Activated CD8-positive, alpha-beta T cell treated with anti-CD3 and anti-CD28 coated beads for 36 hours (primary cell): Measurements from ENCODE around the gene ZNF182. TPM values are rescaled to one million over a fixed set of nuclear protein-coding genes. Genes with fewer than 3 reads are reported as not detected.
"Not testable (repeated sequence)": the region's sequence is repeated elsewhere in the genome, so short reads cannot be mapped to it uniquely, and the experiment has no call there.

Experiments used
- ATAC-seq: fragments of 200-7000 bp; cut with Tn5 transposase; one replicate; pipeline ENCODE4 v1.10.0; 2021; ENCODE audit warnings: mild to moderate bottlenecking, moderate library complexity
- CTCF ChIA-PET: fragments of 350-600 bp; sonication (Branson Sonifier 250); formaldehyde crosslinking; loops from one replicate; lab custom pipeline; 2021; ENCODE audit warnings: antibody characterized with exemption; lab: Charles Lee
- POLR2A ChIA-PET: fragments of 350-600 bp; sonication (Branson Sonifier 250); formaldehyde crosslinking; loops from one replicate; lab custom pipeline; 2021; ENCODE audit warnings: antibody characterized with exemption; lab: Charles Lee
- DNase-seq: peaks from one replicate; pipeline ENCODE4 v3.0.0-alpha.2; 2020
- H3K27ac Mint-ChIP-seq: one replicate; pipeline ENCODE4 v1.8.0; 2021; ENCODE audit warnings: mild to moderate bottlenecking, mixed read lengths
- H3K27me3 Mint-ChIP-seq: one replicate; pipeline ENCODE4 v1.8.0; 2021; ENCODE audit warnings: mixed read lengths
- H3K36me3 Mint-ChIP-seq: one replicate; pipeline ENCODE4 v1.8.0; 2021; ENCODE audit warnings: low read depth, mixed read lengths
- H3K4me1 Mint-ChIP-seq: one replicate; pipeline ENCODE4 v1.8.0; 2021; ENCODE audit warnings: low read depth, mixed read lengths
- H3K4me3 Mint-ChIP-seq: one replicate; pipeline ENCODE4 v1.8.0; 2021; ENCODE audit warnings: mild to moderate bottlenecking, moderate library complexity, mixed read lengths
- H3K9me3 Mint-ChIP-seq: one replicate; pipeline ENCODE4 v1.8.0; 2021; ENCODE audit warnings: mixed read lengths
- intact Hi-C: fragments of 100-400 bp; cut with micrococcal nuclease; formaldehyde crosslinking; loops from one replicate; pipeline ENCODE4 v1.10.0; 2022
- total RNA-seq, 2 experiments: library from RNA; stranded (reverse); gene quantifications; one replicate each; pipeline ENCODE4 v1.2.3, GENCODE V29; 2021
- TF ChIP-seq, protein P1 (sequence below): fragments of 200-600 bp; IDR thresholded peaks from one replicate; pipeline ENCODE4 v1.8.0; 2022; ENCODE audit warnings: antibody characterized with exemption, mild to moderate bottlenecking

The ZNF182 gene
- total RNA-seq, 2 experiments from 2014 or later, result 7.9 to 8.3 TPM

- CTCF ChIA-PET, result no interaction called here
- Mint-ChIP-seq H3K36me3 (peaks cover 70% of the 10 kb centered on the region), H3K27ac (peak overlapping the region; percentile 85), H3K9me3 (peaks cover 2% of the 10 kb centered on the region), H3K27me3 (no peaks in the 10 kb centered on the region), H3K4me3 (no peak overlapping the region), H3K4me1 (peaks cover 41% of the 10 kb centered on the region)
- intact Hi-C loops, result no loop called here
- POLR2A ChIA-PET, result no interaction called here
- TF ChIP-seq, protein P1, sequence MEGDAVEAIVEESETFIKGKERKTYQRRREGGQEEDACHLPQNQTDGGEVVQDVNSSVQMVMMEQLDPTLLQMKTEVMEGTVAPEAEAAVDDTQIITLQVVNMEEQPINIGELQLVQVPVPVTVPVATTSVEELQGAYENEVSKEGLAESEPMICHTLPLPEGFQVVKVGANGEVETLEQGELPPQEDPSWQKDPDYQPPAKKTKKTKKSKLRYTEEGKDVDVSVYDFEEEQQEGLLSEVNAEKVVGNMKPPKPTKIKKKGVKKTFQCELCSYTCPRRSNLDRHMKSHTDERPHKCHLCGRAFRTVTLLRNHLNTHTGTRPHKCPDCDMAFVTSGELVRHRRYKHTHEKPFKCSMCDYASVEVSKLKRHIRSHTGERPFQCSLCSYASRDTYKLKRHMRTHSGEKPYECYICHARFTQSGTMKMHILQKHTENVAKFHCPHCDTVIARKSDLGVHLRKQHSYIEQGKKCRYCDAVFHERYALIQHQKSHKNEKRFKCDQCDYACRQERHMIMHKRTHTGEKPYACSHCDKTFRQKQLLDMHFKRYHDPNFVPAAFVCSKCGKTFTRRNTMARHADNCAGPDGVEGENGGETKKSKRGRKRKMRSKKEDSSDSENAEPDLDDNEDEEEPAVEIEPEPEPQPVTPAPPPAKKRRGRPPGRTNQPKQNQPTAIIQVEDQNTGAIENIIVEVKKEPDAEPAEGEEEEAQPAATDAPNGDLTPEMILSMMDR, result no peak
- no peak for DNase-seq
- no peak for ATAC-seq
Measured at GRCh38 chrX:47992095-47992380, 11.8 kb downstream of the ZNF182 start.

DNA sequence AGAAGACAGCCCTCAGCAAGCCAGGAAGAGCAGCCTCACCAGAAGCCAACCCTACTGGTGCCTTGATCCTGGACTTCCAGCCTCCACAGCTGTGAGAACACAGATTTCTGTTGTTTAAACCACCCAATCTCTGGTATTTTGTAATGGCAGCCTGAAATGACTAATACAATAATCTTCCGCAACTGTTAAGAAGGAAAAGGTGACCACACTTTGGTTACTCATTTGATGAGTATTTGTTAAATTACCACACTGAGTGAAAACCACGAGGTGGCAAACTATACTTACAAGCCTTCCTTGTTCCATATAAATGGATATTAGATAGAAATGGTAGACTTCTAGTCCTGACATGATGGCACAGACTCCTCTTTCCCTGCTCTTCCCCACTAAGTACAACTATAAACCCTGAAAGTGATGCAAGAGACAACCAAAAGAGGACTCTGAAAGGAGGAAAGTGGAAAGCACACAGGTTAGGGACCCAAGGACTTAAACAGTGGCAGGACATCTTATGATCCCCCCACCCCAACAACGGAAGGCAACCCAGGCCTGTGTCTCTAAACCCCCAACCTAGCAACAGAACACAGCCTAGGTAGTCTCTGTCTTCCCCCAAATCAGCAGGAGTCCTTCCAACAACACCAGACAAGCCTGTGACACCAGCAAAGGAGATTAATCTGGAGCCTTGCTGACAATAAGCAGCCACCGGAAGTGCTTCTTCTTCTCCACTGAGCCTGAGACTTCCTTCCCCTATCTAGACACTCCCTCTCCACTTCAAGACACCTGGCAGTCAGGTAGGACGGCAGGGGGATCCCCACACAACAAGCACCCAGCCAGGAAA is 12.3 kb downstream of the ZNF182 start:
- TF ChIP-seq, protein P1, result no peak
- DNase-seq, result peak; percentile 4
- H3K27me3 Mint-ChIP-seq, result no peaks in the 10 kb centered on the region
- ChIA-PET POLR2A (no interaction called here), CTCF (no interaction called here)
- H3K27ac Mint-ChIP-seq, result peak overlapping the region; percentile 85
- peaks cover 41% of the 10 kb centered on the region for H3K4me1 Mint-ChIP-seq
- peak; percentile 71 for ATAC-seq
- H3K4me3 Mint-ChIP-seq, result no peak overlapping the region
- intact Hi-C loops, result no loop called here
- H3K9me3 Mint-ChIP-seq, result peaks cover 3% of the 10 kb centered on the region
- peaks cover 73% of the 10 kb centered on the region for H3K36me3 Mint-ChIP-seq

- CTCF ChIA-PET, result no interaction called here
- peaks cover 54% of the 10 kb centered on the region for H3K9me3 Mint-ChIP-seq
- DNase-seq, result no peak
Measured at GRCh38 chrX:47976254-47977151, 27.3 kb downstream of the ZNF182 start.

DNA sequence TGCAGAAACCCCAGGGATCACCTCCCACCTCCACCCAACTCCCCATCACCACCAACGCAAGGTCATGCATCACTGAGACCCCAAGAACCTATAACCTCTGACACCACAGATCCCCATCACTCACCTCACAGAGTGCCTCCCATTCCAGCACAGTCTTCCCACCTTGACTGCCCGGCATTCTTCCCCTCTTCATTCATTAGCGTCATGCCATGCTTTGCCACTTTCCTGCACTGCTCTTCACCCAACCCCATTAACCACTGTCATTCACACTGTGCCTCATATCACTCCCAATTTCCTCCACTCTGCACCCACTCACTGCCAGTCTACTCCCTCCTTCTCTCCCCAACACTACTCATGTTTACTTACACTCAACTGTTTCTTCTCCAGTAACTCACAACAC is 30.6 kb downstream of the ZNF182 start:
- DNase-seq (no peak), ATAC-seq (no peak)
- Mint-ChIP-seq H3K36me3 (peaks cover 50% of the 10 kb centered on the region), H3K9me3 (peaks cover 43% of the 10 kb centered on the region), H3K4me1 (no peaks in the 10 kb centered on the region), H3K27ac (no peak overlapping the region), H3K4me3 (no peak overlapping the region), H3K27me3 (no peaks in the 10 kb centered on the region)
- TF ChIP-seq, protein P1, result no peak
- POLR2A ChIA-PET, result no interaction called here
- CTCF ChIA-PET, result no interaction called here
- intact Hi-C loops, result no loop called here

More at GRCh38 chrX:47976254-47977151, 27.3 kb downstream of the ZNF182 start:
- Mint-ChIP-seq H3K27ac (no peak overlapping the region), H3K27me3 (no peaks in the 10 kb centered on the region), H3K36me3 (peaks cover 74% of the 10 kb centered on the region), H3K4me3 (no peak overlapping the region), H3K4me1 (no peaks in the 10 kb centered on the region)
- intact Hi-C loops, result no loop called here
- TF ChIP-seq, protein P1, result no peak
- ATAC-seq, result no peak
- POLR2A ChIA-PET, result no interaction called here

GRCh38 chrX:47965526-47965925 is 38.3 kb downstream of the ZNF182 start:
- CTCF ChIA-PET, H3K4me3 Mint-ChIP-seq, intact Hi-C loops, H3K36me3 Mint-ChIP-seq, POLR2A ChIA-PET, H3K27me3 Mint-ChIP-seq, H3K9me3 Mint-ChIP-seq, H3K4me1 Mint-ChIP-seq, H3K27ac Mint-ChIP-seq, ATAC-seq, DNase-seq: not testable (repeated sequence)

DNA sequence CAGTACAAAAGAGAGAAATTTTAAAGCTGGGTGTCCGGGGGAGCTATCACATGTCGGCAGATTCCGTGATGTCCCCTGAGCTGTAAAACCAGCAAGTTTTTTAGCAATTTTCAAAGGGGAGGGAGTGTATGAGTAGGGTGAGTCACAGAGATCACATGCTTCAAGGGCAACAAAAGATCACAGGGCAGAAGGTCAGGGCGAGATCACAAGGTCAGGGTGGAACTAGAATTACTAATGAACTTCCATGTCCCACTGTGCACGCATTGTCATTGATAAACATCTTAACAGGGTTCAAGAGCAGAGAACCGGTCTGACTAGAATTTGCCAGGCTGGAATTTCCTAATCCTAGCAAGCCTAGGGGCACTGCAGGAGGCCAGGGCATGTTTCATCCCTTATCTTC is 42.0 kb downstream of the ZNF182 start:
- DNase-seq, intact Hi-C loops, H3K4me1 Mint-ChIP-seq, H3K4me3 Mint-ChIP-seq, H3K27ac Mint-ChIP-seq, POLR2A ChIA-PET, ATAC-seq, H3K27me3 Mint-ChIP-seq, CTCF ChIA-PET, H3K9me3 Mint-ChIP-seq, H3K36me3 Mint-ChIP-seq: not testable (repeated sequence)
